ENCODE data around the gene LIX1.

- TF ChIP-seq FOXK1 (CRISPR knock-in tag; IDR thresholded peaks at IDR 0.05) (no peak), AR (CRISPR knock-in tag; IDR thresholded peaks at IDR 0.05) (no peak), CTCF (IDR thresholded peaks at IDR 0.05) (peak; percentile 30; the same call in 1 of the 2 replicates), SMAD3 (CRISPR knock-in tag; IDR thresholded peaks at IDR 0.05; ENCODE audit: borderline replicate concordance) (no peak), ATF3 (CRISPR knock-in tag; conservative IDR thresholded peaks at IDR 0.05) (no peak), MLX (CRISPR knock-in tag; IDR thresholded peaks at IDR 0.05) (no peak), ZNF121 (CRISPR knock-in tag; IDR thresholded peaks at IDR 0.05) (no peak), ZBTB21 (CRISPR knock-in tag; IDR thresholded peaks at IDR 0.05; ENCODE audit: borderline replicate concordance) (no peak), FOXP4 (CRISPR knock-in tag; IDR thresholded peaks at IDR 0.05) (no peak)
Measured at GRCh38 chr5:97044052-97044451, 98.4 kb downstream of the LIX1 start.
